Neural cell (in vitro differentiated cells): ENCODE data around the gene PRKRIP1. TPM values are rescaled to one million over a fixed set of nuclear protein-coding genes. Genes with fewer than 3 reads are reported as not detected.

Source experiments
- H2AFZ ChIP-seq: fragments of 200-600, 300-800 bp; sonication (generic), shearing (Covaris generic); 2 replicates; pipeline ENCODE4 v1.6.0; 2014; ENCODE audit warnings: low read depth, mild to moderate bottlenecking, antibody characterized with exemption, low read length, moderate library complexity
- H3F3A ChIP-seq: fragments of 200-600 bp; shearing (Covaris generic); 2 replicates; pipeline ENCODE4 v1.6.1; 2016; ENCODE audit warnings: mild to moderate bottlenecking, moderate library complexity, mixed read lengths, antibody characterized with exemption, low read length; ENCODE audit not compliant: insufficient read depth, poor library complexity, severe bottlenecking
- H3K27ac ChIP-seq: fragments of 200-600, 300-800 bp; sonication (generic), shearing (Covaris generic); 2 replicates; pipeline ENCODE4 v1.5.1; 2014; ENCODE audit warnings: mild to moderate bottlenecking, low read length, moderate library complexity
- H3K27me3 ChIP-seq: fragments of 300-800, 200-600 bp; sonication (generic), shearing (Covaris generic); 2 replicates; pipeline ENCODE4 v1.6.0; 2014; ENCODE audit warnings: mild to moderate bottlenecking, low read depth, low read length, moderate library complexity; ENCODE audit not compliant: insufficient read depth
- H3K36me3 ChIP-seq: fragments of 300-800, 200-600 bp; sonication (generic), shearing (Covaris generic); 2 replicates; pipeline ENCODE4 v1.5.1; 2014; ENCODE audit warnings: mild to moderate bottlenecking, antibody characterized with exemption, low read length, moderate library complexity; ENCODE audit not compliant: insufficient read depth
- H3K4me2 ChIP-seq: fragments of 300-800, 200-600 bp; sonication (generic), shearing (Covaris generic); 2 replicates; pipeline ENCODE4 v1.6.0; 2014; ENCODE audit warnings: mild to moderate bottlenecking, low read length
- H3K4me3 ChIP-seq: fragments of 300-800, 200-600 bp; sonication (generic), shearing (Covaris generic); 2 replicates; pipeline ENCODE4 v1.5.1; 2014; ENCODE audit warnings: mild to moderate bottlenecking, low read length, moderate library complexity
- H3K79me2 ChIP-seq: fragments of 200-600 bp; shearing (Covaris generic); replicated peaks from 2 replicates; pipeline ENCODE4 v1.6.0; 2014; ENCODE audit warnings: mild to moderate bottlenecking, low read length, moderate library complexity; ENCODE audit not compliant: insufficient read depth
- H3K9ac ChIP-seq: fragments of 300-800, 200-600 bp; sonication (generic), shearing (Covaris generic); 2 replicates; pipeline ENCODE4 v1.6.1; 2016; ENCODE audit warnings: mild to moderate bottlenecking, low read length, mixed read lengths
- H3K9me2 ChIP-seq: fragments of 200-600 bp; shearing (Covaris generic); 2 replicates; pipeline ENCODE4 v1.6.1; 2016; ENCODE audit warnings: mild to moderate bottlenecking, low read length, mixed read lengths; ENCODE audit not compliant: insufficient read depth
- H3K9me3 ChIP-seq: fragments of 200-600, 300-800 bp; sonication (generic), shearing (Covaris generic); 2 replicates; pipeline ENCODE4 v1.6.1; 2016; ENCODE audit warnings: mild to moderate bottlenecking, mixed run types, low read length, moderate library complexity, mixed read lengths
- H4K20me1 ChIP-seq: fragments of 200-600 bp; shearing (Covaris generic); 2 replicates; pipeline ENCODE4 v1.6.1; 2016; ENCODE audit warnings: mild to moderate bottlenecking, mixed run types; ENCODE audit not compliant: insufficient read depth
- CTCF ChIP-seq: fragments of 450-650 bp; IDR thresholded peaks from 2 replicates; pipeline ENCODE4 v1.5.1; 2014; ENCODE audit warnings: antibody characterized with exemption, mild to moderate bottlenecking, moderate library complexity; ENCODE audit not compliant: poor library complexity, severe bottlenecking
- EP300 ChIP-seq: fragments of 450-650 bp; conservative IDR thresholded peaks from 2 replicates; pipeline ENCODE4 v1.6.1; 2014; ENCODE audit warnings: antibody characterized with exemption, mild to moderate bottlenecking, moderate library complexity; ENCODE audit not compliant: poor library complexity, severe bottlenecking
- EZH2 ChIP-seq: fragments of 200-600, 300-800 bp; shearing (Covaris generic), sonication (generic); IDR thresholded peaks from 2 replicates; pipeline ENCODE4 v1.6.1; 2014; ENCODE audit warnings: antibody characterized with exemption, low read length, borderline replicate concordance, mild to moderate bottlenecking; ENCODE audit not compliant: insufficient read depth, poor library complexity, severe bottlenecking
- MXI1 ChIP-seq: fragments of 450-650 bp; conservative IDR thresholded peaks from 2 replicates; pipeline ENCODE4 v1.6.1; 2014; ENCODE audit warnings: antibody characterized with exemption, mild to moderate bottlenecking; ENCODE audit not compliant: poor library complexity, severe bottlenecking
- POLR2AphosphoS5 ChIP-seq: IDR thresholded peaks from 2 replicates; pipeline ENCODE4 v1.6.1; 2012
- RAD21 ChIP-seq: fragments of 450-650 bp; conservative IDR thresholded peaks from 2 replicates; pipeline ENCODE4 v1.6.1; 2014; ENCODE audit warnings: antibody characterized with exemption, mild to moderate bottlenecking, moderate library complexity
- REST ChIP-seq: IDR thresholded peaks from 2 replicates; pipeline ENCODE4 v1.6.1; 2012; ENCODE audit warnings: borderline replicate concordance
- SMC3 ChIP-seq: fragments of 450-650 bp; conservative IDR thresholded peaks from 2 replicates; pipeline ENCODE4 v1.6.1; 2014; ENCODE audit warnings: antibody characterized with exemption, mild to moderate bottlenecking, moderate library complexity; ENCODE audit not compliant: poor library complexity
- TAF1 ChIP-seq: IDR thresholded peaks from 2 replicates; pipeline ENCODE4 v1.6.1; 2012; ENCODE audit warnings: low read depth
- polyA plus RNA-seq: library from polyadenylated mRNA; depleted of rRNA; stranded (reverse); fragments of >200 nt; gene quantifications from 2 replicates; pipeline ENCODE4 v1.2.3, GENCODE V29; 2014

Gene PRKRIP1
- polyA plus RNA-seq, 1 donor from 2014 or later = 113 TPM

- H4K20me1 ChIP-seq = no peaks in the 10 kb centered on the region
- H3K27me3 ChIP-seq = no peaks in the 10 kb centered on the region
- H3K9ac ChIP-seq = no peak overlapping the region
- no peaks in the 10 kb centered on the region for H3F3A ChIP-seq
- H3K9me2 ChIP-seq = no peaks in the 10 kb centered on the region
- no peak overlapping the region for H3K4me2 ChIP-seq
- no peaks in the 10 kb centered on the region for H3K36me3 ChIP-seq
- H3K4me3 ChIP-seq = no peak overlapping the region
- H3K9me3 ChIP-seq = no peaks in the 10 kb centered on the region
- no peaks in the 10 kb centered on the region for H3K79me2 ChIP-seq
- H3K27ac ChIP-seq = no peak overlapping the region
- H2AFZ ChIP-seq = no peak overlapping the region
- no peak for TF ChIP-seq REST
- no peak for TF ChIP-seq EP300
- no peak for TF ChIP-seq TAF1
- no peak for TF ChIP-seq CTCF
- TF ChIP-seq POLR2AphosphoS5 = no peak
- TF ChIP-seq EZH2 = no peak
- TF ChIP-seq SMC3 = no peak
- TF ChIP-seq MXI1 = no peak
- no peak for TF ChIP-seq RAD21
These were observed 28.6 kb downstream of the PRKRIP1 start for GRCh38 chr7:102424787-102425218.

GRCh38 chr7:102425639-102426267, 29.6 kb downstream of the PRKRIP1 start:
- no peaks in the 10 kb centered on the region for H3K36me3 ChIP-seq
- no peak overlapping the region for H3K4me3 ChIP-seq
- H3F3A ChIP-seq = no peaks in the 10 kb centered on the region
- H4K20me1 ChIP-seq = no peaks in the 10 kb centered on the region
- no peaks in the 10 kb centered on the region for H3K79me2 ChIP-seq
- H3K9me2 ChIP-seq = no peaks in the 10 kb centered on the region
- H3K9me3 ChIP-seq = no peaks in the 10 kb centered on the region
- H2AFZ ChIP-seq = no peak overlapping the region
- no peaks in the 10 kb centered on the region for H3K27me3 ChIP-seq
- TF ChIP-seq TAF1 = no peak
- no peak for TF ChIP-seq RAD21
- TF ChIP-seq MXI1 = no peak
- TF ChIP-seq CTCF = no peak
- TF ChIP-seq EZH2 = no peak
- TF ChIP-seq EP300 = no peak
- no peak for TF ChIP-seq SMC3
- TF ChIP-seq POLR2AphosphoS5 = no peak
- TF ChIP-seq REST = no peak
- no peak overlapping the region for H3K27ac ChIP-seq
- H3K9ac ChIP-seq = no peak overlapping the region
- H3K4me2 ChIP-seq = no peak overlapping the region
